ENCODE measurements around the gene PNPLA5.

DNA sequence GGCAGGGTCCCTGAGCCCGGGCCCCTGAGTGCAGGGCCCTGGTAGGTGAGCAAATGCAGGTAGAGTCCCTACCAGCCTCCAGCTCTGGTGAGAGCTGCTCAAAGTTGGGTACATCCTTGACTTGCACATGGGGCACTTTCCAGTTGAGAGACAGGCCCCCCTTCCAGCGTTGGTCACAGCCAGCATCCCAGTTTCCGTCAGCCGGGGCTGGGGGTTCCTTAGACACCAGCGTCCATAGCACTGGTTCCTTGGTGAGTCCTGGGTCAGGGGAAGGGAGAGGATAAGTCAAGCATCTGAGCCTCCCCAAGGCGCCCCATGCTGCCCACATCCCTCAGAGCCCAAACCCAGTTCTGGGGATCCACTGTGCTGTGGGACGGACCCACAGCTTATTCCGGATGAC, 5.6 kb downstream of the PNPLA5 start:
- TF ChIP-seq, protein P1, sequence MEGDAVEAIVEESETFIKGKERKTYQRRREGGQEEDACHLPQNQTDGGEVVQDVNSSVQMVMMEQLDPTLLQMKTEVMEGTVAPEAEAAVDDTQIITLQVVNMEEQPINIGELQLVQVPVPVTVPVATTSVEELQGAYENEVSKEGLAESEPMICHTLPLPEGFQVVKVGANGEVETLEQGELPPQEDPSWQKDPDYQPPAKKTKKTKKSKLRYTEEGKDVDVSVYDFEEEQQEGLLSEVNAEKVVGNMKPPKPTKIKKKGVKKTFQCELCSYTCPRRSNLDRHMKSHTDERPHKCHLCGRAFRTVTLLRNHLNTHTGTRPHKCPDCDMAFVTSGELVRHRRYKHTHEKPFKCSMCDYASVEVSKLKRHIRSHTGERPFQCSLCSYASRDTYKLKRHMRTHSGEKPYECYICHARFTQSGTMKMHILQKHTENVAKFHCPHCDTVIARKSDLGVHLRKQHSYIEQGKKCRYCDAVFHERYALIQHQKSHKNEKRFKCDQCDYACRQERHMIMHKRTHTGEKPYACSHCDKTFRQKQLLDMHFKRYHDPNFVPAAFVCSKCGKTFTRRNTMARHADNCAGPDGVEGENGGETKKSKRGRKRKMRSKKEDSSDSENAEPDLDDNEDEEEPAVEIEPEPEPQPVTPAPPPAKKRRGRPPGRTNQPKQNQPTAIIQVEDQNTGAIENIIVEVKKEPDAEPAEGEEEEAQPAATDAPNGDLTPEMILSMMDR (conservative IDR thresholded peaks at IDR 0.05; ENCODE audit: low read depth, low read length): no peak
- no peak for TF ChIP-seq EZH2 (IDR thresholded peaks at IDR 0.05; ENCODE audit: low read length, unreplicated experiment)
